Upper lobe of right lung (tissue), 1 donor: ENCODE data around the gene CENPB. TPM values are rescaled to one million over a fixed set of nuclear protein-coding genes. Genes with fewer than 3 reads are reported as not detected.

Experiments
- ATAC-seq: fragments of 200-7000 bp; cut with Tn5 transposase; one replicate; pipeline ENCODE4 v1.9.1; 2020; ENCODE audit warnings: mild to moderate bottlenecking, moderate library complexity
- DNase-seq: peaks from one replicate; pipeline ENCODE4 v3.0.0-alpha.2; 2020
- H3K27ac ChIP-seq: fragments of 200-600 bp; one replicate; pipeline ENCODE4 v1.8.0; 2022
- H3K27me3 ChIP-seq: fragments of 200-600 bp; one replicate; pipeline ENCODE4 v1.8.0; 2022; ENCODE audit warnings: mild to moderate bottlenecking
- H3K36me3 ChIP-seq: fragments of 200-600 bp; one replicate; pipeline ENCODE4 v1.8.0; 2022
- H3K4me1 ChIP-seq: fragments of 200-600 bp; one replicate; pipeline ENCODE4 v1.8.0; 2022
- H3K4me3 ChIP-seq: fragments of 200-600 bp; one replicate; pipeline ENCODE4 v1.8.0; 2022; ENCODE audit warnings: mild to moderate bottlenecking
- H3K9me3 ChIP-seq: fragments of 200-600 bp; one replicate; pipeline ENCODE4 v1.8.0; 2022
- intact Hi-C: fragments of 100-400 bp; cut with DNase I; formaldehyde crosslinking; loops from one replicate; pipeline ENCODE4 v1.11.0; 2022
- total RNA-seq: library from RNA; stranded (reverse); fragmentation: NEBNext Ultra II Directional; extraction: Animal tissue kit (Norgen Biotek cat#: 25700); gene quantifications from one replicate; pipeline ENCODE4 v1.2.1, GENCODE V29; 2021
- TF ChIP-seq, protein P1 (sequence below): fragments of 200-600 bp; IDR thresholded peaks from one replicate; pipeline ENCODE4 v1.8.0; 2022; ENCODE audit warnings: antibody characterized with exemption
- donor health status: DM: no; HTN: yes; CAD: no; lungs with severe emphysema.

Gene CENPB
- total RNA-seq, 1 donor from 2014 or later = 94.6 TPM

DNA sequence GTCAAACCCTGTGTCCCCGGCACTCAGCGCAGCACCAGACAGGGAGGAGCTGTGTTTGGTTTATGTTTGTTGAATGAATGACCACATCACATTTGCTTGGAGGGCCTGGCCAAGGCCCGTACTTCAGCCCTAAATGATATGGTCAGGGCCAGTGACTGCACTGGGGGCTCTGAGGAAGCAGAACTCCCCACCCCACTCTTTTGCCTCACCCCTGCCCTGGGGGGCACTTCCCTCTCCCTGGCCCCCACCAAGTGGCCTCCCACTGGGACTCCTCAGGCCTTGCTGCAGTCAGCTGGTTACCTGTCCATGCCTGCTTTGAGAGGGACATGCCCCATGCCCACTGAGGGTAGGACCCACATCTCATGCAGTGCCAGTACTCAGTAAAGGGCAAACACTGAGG lies 21.9 kb downstream of the CENPB start:
- intact Hi-C loops = no loop called here
- peaks cover 19% of the 10 kb centered on the region for H3K4me1 ChIP-seq
- H3K9me3 ChIP-seq = no peaks in the 10 kb centered on the region
- H3K4me3 ChIP-seq = no peak overlapping the region
- no peaks in the 10 kb centered on the region for H3K27me3 ChIP-seq
- DNase-seq = no peak
- peaks cover 4% of the 10 kb centered on the region for H3K36me3 ChIP-seq
- H3K27ac ChIP-seq = no peak overlapping the region
- ATAC-seq = no peak
- TF ChIP-seq, protein P1, sequence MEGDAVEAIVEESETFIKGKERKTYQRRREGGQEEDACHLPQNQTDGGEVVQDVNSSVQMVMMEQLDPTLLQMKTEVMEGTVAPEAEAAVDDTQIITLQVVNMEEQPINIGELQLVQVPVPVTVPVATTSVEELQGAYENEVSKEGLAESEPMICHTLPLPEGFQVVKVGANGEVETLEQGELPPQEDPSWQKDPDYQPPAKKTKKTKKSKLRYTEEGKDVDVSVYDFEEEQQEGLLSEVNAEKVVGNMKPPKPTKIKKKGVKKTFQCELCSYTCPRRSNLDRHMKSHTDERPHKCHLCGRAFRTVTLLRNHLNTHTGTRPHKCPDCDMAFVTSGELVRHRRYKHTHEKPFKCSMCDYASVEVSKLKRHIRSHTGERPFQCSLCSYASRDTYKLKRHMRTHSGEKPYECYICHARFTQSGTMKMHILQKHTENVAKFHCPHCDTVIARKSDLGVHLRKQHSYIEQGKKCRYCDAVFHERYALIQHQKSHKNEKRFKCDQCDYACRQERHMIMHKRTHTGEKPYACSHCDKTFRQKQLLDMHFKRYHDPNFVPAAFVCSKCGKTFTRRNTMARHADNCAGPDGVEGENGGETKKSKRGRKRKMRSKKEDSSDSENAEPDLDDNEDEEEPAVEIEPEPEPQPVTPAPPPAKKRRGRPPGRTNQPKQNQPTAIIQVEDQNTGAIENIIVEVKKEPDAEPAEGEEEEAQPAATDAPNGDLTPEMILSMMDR = no peak

DNA sequence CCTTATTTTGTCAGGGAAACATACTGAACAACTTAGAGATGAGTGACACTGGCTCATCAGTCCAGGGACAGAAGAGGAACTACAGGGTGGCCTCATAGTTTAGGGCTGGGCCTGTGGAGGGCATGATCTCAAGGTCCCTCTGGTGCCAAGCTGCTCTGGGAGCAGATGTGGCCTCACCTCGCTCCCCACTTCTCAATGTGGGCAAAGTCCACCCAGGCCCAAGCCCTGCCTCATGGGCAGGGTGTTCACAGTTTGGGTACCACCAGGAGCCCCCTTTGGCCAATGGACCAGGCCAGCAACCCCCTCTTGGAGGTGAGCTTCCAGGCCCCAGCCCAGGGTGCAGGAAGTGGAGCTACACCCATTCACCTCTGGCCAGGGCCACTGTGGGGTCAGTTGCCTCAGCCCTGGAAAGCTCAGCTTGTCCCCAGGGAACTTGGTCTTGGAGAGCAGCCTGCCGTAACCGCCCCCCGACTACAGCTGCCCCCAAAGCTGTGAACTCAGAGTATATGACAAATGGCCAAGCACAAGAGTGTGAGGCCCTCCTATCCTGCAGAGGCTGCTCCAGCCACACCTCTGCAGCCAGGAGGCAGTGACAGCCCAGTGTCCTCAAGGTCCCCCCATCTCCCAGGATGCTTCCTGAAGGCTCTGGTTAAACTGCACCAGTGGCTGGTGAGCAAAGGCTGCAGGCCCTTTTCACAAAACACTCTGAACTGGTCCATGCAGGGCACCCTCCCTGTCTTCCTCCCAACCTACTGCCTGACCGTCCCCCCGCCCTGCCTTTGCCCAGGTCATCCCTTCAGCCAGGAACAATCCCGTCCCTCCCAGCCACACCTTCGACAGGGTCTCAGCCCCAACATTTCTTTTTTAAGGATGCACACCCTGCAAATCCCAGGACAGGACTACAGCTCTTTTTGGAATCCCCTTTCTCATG lies 22.6 kb downstream of the CENPB start:
- TF ChIP-seq, protein P1 = no peak
- intact Hi-C loops = no loop called here
- Histone ChIP-seq H3K27ac (no peak overlapping the region), H3K36me3 (peaks cover 4% of the 10 kb centered on the region), H3K4me3 (no peak overlapping the region), H3K27me3 (no peaks in the 10 kb centered on the region), H3K9me3 (no peaks in the 10 kb centered on the region), H3K4me1 (peaks cover 18% of the 10 kb centered on the region)
- DNase-seq = no peak
- ATAC-seq = peak; percentile 22

- H3K4me3 ChIP-seq = no peak overlapping the region
- no peak for ATAC-seq
- TF ChIP-seq, protein P1 = no peak
- intact Hi-C loops = no loop called here
- H3K27ac ChIP-seq = no peak overlapping the region
- no peak for DNase-seq
- H3K9me3 ChIP-seq = no peaks in the 10 kb centered on the region
- no peaks in the 10 kb centered on the region for H3K27me3 ChIP-seq
- peaks cover 12% of the 10 kb centered on the region for H3K4me1 ChIP-seq
- peaks cover 8% of the 10 kb centered on the region for H3K36me3 ChIP-seq
Measured at GRCh38 chr20:3760655-3761348, 25.7 kb downstream of the CENPB start.

GRCh38 chr20:3759884-3760283 lies 26.7 kb downstream of the CENPB start:
- Histone ChIP-seq H3K4me3 (no peak overlapping the region), H3K36me3 (peaks cover 8% of the 10 kb centered on the region), H3K27ac (no peak overlapping the region), H3K27me3 (no peaks in the 10 kb centered on the region), H3K4me1 (peaks cover 12% of the 10 kb centered on the region), H3K9me3 (no peaks in the 10 kb centered on the region)
- DNase-seq (no peak), ATAC-seq (no peak)
- TF ChIP-seq, protein P1 = no peak
- intact Hi-C loops = no loop called here

- Histone ChIP-seq H3K4me1 (peaks cover 12% of the 10 kb centered on the region), H3K36me3 (peaks cover 8% of the 10 kb centered on the region), H3K4me3 (no peak overlapping the region), H3K27me3 (no peaks in the 10 kb centered on the region), H3K9me3 (no peaks in the 10 kb centered on the region), H3K27ac (no peak overlapping the region)
- TF ChIP-seq, protein P1 = no peak
- ATAC-seq (no peak), DNase-seq (no peak)
- intact Hi-C loops = no loop called here
Measured at GRCh38 chr20:3759316-3759823, 27.2 kb downstream of the CENPB start.
